Caco-2 (cell line): ENCODE data around the gene URM1. TPM values are rescaled to one million over a fixed set of nuclear protein-coding genes. Genes with fewer than 3 reads are reported as not detected.

Experiments used
- BruUV-seq: library from RNA; stranded (reverse); fragments of 400-500 nt; replicated peaks from 2 replicates; lab custom pipeline; 2021; lab: Mats Ljungman, UMichigan
- CTCF ChIA-PET: fragments of 300-600 bp; sonication (Branson Sonifier 250); formaldehyde crosslinking; loops from one replicate; lab custom pipeline; 2022; ENCODE audit warnings: antibody characterized with exemption; lab: Charles Lee
- POLR2A ChIA-PET: fragments of 300-600 bp; sonication (Branson Sonifier 250); formaldehyde crosslinking; loops from one replicate; lab custom pipeline; 2022; ENCODE audit warnings: antibody characterized with exemption; lab: Charles Lee
- DNase-seq, 2 experiments: peaks; one replicate each; pipeline versions ENCODE4 v3.0.0 to v3.0.0-alpha.2; 2020 to 2022
- H3K27me3 ChIP-seq: replicated peaks from 2 replicates; pipeline ENCODE4 v1.6.0; 2011; ENCODE audit warnings: low read length; ENCODE audit not compliant: control insufficient read depth, insufficient read depth
- H3K36me3 ChIP-seq: 2 replicates; pipeline ENCODE4 v1.5.1; 2011; ENCODE audit warnings: low read length; ENCODE audit not compliant: control insufficient read depth, insufficient read depth
- H3K4me1 ChIP-seq: fragments of 250-450 bp; sonication (Bioruptor Pico); 2 replicates; pipeline ENCODE4 v1.5.1; 2020; ENCODE audit warnings: mild to moderate bottlenecking
- H3K4me3 ChIP-seq: 2 replicates; pipeline ENCODE4 v1.5.1; 2011; ENCODE audit warnings: low read depth, mild to moderate bottlenecking, control low read depth, low read length
- H3K9me3 ChIP-seq: fragments of 250-450 bp; sonication (Bioruptor Pico); 2 replicates; pipeline ENCODE4 v1.5.1; 2020; ENCODE audit warnings: mild to moderate bottlenecking, moderate library complexity
- H3K27ac Mint-ChIP-seq: one replicate; pipeline ENCODE4 v1.8.0; 2022; ENCODE audit warnings: mixed read lengths; ENCODE audit not compliant: unreplicated experiment
- H3K27me3 Mint-ChIP-seq: one replicate; pipeline ENCODE4 v1.8.0; 2022; ENCODE audit warnings: mixed read lengths; ENCODE audit not compliant: insufficient read depth, unreplicated experiment
- H3K36me3 Mint-ChIP-seq: one replicate; pipeline ENCODE4 v1.8.0; 2022; ENCODE audit warnings: mild to moderate bottlenecking, mixed read lengths; ENCODE audit not compliant: insufficient read depth, unreplicated experiment
- H3K4me1 Mint-ChIP-seq: one replicate; pipeline ENCODE4 v1.8.0; 2022; ENCODE audit warnings: low read depth, mixed read lengths; ENCODE audit not compliant: unreplicated experiment
- H3K4me3 Mint-ChIP-seq: one replicate; pipeline ENCODE4 v1.8.0; 2022; ENCODE audit warnings: mild to moderate bottlenecking, moderate library complexity, mixed read lengths; ENCODE audit not compliant: unreplicated experiment
- H3K9me3 Mint-ChIP-seq: one replicate; pipeline ENCODE4 v1.8.0; 2022; ENCODE audit warnings: mixed read lengths; ENCODE audit not compliant: unreplicated experiment
- CTCF ChIP-seq, 2 experiments: fragments of 200-600 bp in 1 of 2; IDR thresholded peaks; 1 replicate in 1 of 2; 2 replicates in 1 of 2; pipeline versions ENCODE4 v1.5.1 to v1.8.0; 2011 to 2022; ENCODE audit warnings: antibody characterized with exemption in 1 of 2, control low read depth in 1 of 2, inconsistent platforms in 1 of 2, low read depth in 1 of 2, low read length in 1 of 2, mild to moderate bottlenecking in 1 of 2, moderate library complexity in 1 of 2; ENCODE audit not compliant: insufficient read depth in 1 of 2, severe bottlenecking in 1 of 2, unreplicated experiment in 1 of 2
- intact Hi-C: fragments of 100-400 bp; cut with micrococcal nuclease; formaldehyde crosslinking; loops from one replicate; pipeline ENCODE4 v1.10.0; 2022; ENCODE audit not compliant: unreplicated experiment
- total RNA-seq: library from RNA; stranded (reverse); gene quantifications from 2 replicates; pipeline ENCODE4 v1.2.3, GENCODE V29; 2022

Gene URM1
- total RNA-seq, 1 experiment from 2014 or later = 55.9 TPM

- Mint-ChIP-seq H3K27me3 (no peaks in the 10 kb centered on the region), H3K4me1 (no peaks in the 10 kb centered on the region), H3K36me3 (no peaks in the 10 kb centered on the region), H3K9me3 (no peaks in the 10 kb centered on the region), H3K27ac (no peak overlapping the region), H3K4me3 (no peak overlapping the region)
- Histone ChIP-seq H3K27me3 (no peaks in the 10 kb centered on the region), H3K4me3 (no peak overlapping the region), H3K36me3 (no peaks in the 10 kb centered on the region), H3K9me3 (no peaks in the 10 kb centered on the region), H3K4me1 (no peaks in the 10 kb centered on the region)
- intact Hi-C loops = no loop called here
- ChIA-PET POLR2A (no interaction called here), CTCF (no interaction called here)
- DNase-seq = no peak
- no peak for TF ChIP-seq CTCF (IDR thresholded peaks at IDR 0.05; ENCODE audit: insufficient read depth in 1 of 2, low read depth in 1 of 2, low read length in 1 of 2, severe bottlenecking in 1 of 2, unreplicated experiment in 1 of 2)
- no TSS peak for BruUV-seq
Measured at GRCh38 chr9:128434340-128434739, 63.2 kb downstream of the URM1 start.

GRCh38 chr9:128435611-128436010 is 64.4 kb downstream of the URM1 start:
- H3K36me3 Mint-ChIP-seq = no peaks in the 10 kb centered on the region
- H3K9me3 ChIP-seq = no peaks in the 10 kb centered on the region
- no peak for DNase-seq
- no peaks in the 10 kb centered on the region for H3K4me1 ChIP-seq
- ChIA-PET CTCF (interaction anchor here (1.9 kb wide), 1 partner anchor 15 kb away, joined by 4 read pairs; the partner anchor contains the start of gene CERCAM), POLR2A (no interaction called here)
- H3K4me3 Mint-ChIP-seq = no peak overlapping the region
- no peaks in the 10 kb centered on the region for H3K27me3 ChIP-seq
- H3K4me3 ChIP-seq = no peak overlapping the region
- H3K36me3 ChIP-seq = no peaks in the 10 kb centered on the region
- BruUV-seq = no TSS peak
- TF ChIP-seq CTCF (IDR thresholded peaks at IDR 0.05; ENCODE audit: insufficient read depth in 1 of 2, low read depth in 1 of 2, low read length in 1 of 2, severe bottlenecking in 1 of 2, unreplicated experiment in 1 of 2) = no peak
- no peaks in the 10 kb centered on the region for H3K27me3 Mint-ChIP-seq
- H3K27ac Mint-ChIP-seq = no peak overlapping the region
- intact Hi-C loops = no loop called here
- no peaks in the 10 kb centered on the region for H3K9me3 Mint-ChIP-seq
- H3K4me1 Mint-ChIP-seq = no peaks in the 10 kb centered on the region

- TF ChIP-seq CTCF (IDR thresholded peaks at IDR 0.05; ENCODE audit: insufficient read depth in 1 of 2, low read depth in 1 of 2, low read length in 1 of 2, severe bottlenecking in 1 of 2, unreplicated experiment in 1 of 2) = peak; percentile 93 to 94
- H3K4me1 Mint-ChIP-seq = no peaks in the 10 kb centered on the region
- no peaks in the 10 kb centered on the region for H3K9me3 Mint-ChIP-seq
- H3K4me3 Mint-ChIP-seq = no peak overlapping the region
- Histone ChIP-seq H3K4me1 (no peaks in the 10 kb centered on the region), H3K9me3 (no peaks in the 10 kb centered on the region), H3K36me3 (no peaks in the 10 kb centered on the region), H3K4me3 (no peak overlapping the region), H3K27me3 (no peaks in the 10 kb centered on the region)
- ChIA-PET CTCF (interaction anchor here (0.5 to 1.5 kb wide), 11 partner anchors 12 to 197 kb away, joined by 3 to 12 read pairs (median 3); partner anchors contain the start of genes CERCAM, GLE1, SPTAN1 and URM1), POLR2A (interaction anchor here (1.0 kb wide), 1 partner anchor 17 kb away, joined by 3 read pairs; the partner anchor contains the start of gene ODF2)
- DNase-seq = peak; percentile 82 to 88
- intact Hi-C loops = loop anchor here (1.0 kb wide), 1 partner anchor 143 kb away; no protein-coding TSS in a partner anchor
- H3K36me3 Mint-ChIP-seq = no peaks in the 10 kb centered on the region
- H3K27ac Mint-ChIP-seq = no peak overlapping the region
- no TSS peak for BruUV-seq
- no peaks in the 10 kb centered on the region for H3K27me3 Mint-ChIP-seq
Measured at GRCh38 chr9:128438343-128439109, 67.4 kb downstream of the URM1 start.
